IMR-90 (cell line): ENCODE results near the gene SLC6A2. TPM values are rescaled to one million over a fixed set of nuclear protein-coding genes. Genes with fewer than 3 reads are reported as not detected.

ENCODE experiments used
- ATAC-seq: fragments of 200-7000 bp; cut with Tn5 transposase; 2 replicates; pipeline ENCODE4 v1.9.1; 2020; ENCODE audit warnings: low read depth, mild to moderate bottlenecking, moderate library complexity
- BruUV-seq: library from RNA; stranded (reverse); fragments of 400-500 nt; replicated peaks from 2 replicates; lab custom pipeline; 2021; lab: Mats Ljungman, UMichigan
- CTCF ChIA-PET: fragments of 300-600 bp; formaldehyde crosslinking; extraction: SDS; loops from one replicate; lab custom pipeline; 2021; ENCODE audit warnings: antibody characterized with exemption; lab: Yijun Ruan, JAX
- POLR2A ChIA-PET: fragments of 300-600 bp; sonication (Branson Sonifier 250); formaldehyde crosslinking; loops from one replicate; lab custom pipeline; 2022; ENCODE audit warnings: antibody characterized with exemption; ENCODE audit not compliant: unreplicated experiment; lab: Charles Lee
- DNase-seq: peaks from one replicate; pipeline ENCODE4 v3.0.0; 2013
- H2AFZ ChIP-seq: replicated peaks from 2 replicates; pipeline ENCODE3; 2013; ENCODE audit warnings: low read length, mild to moderate bottlenecking; ENCODE audit not compliant: poor library complexity
- H2AK5ac ChIP-seq: 2 replicates; pipeline ENCODE4 v1.6.1; 2013; ENCODE audit warnings: low read depth, low read length, inconsistent platforms
- H2AK9ac ChIP-seq: replicated peaks from 2 replicates; pipeline ENCODE3; 2013; ENCODE audit warnings: mild to moderate bottlenecking, low read depth, low read length, moderate library complexity; ENCODE audit not compliant: poor library complexity
- H2BK120ac ChIP-seq: 2 replicates; pipeline ENCODE4 v1.6.1; 2013; ENCODE audit warnings: low read depth, low read length, inconsistent platforms
- H2BK15ac ChIP-seq: 3 replicates; pipeline ENCODE4 v1.6.1; 2013; ENCODE audit warnings: low read depth, low read length, inconsistent platforms
- H2BK20ac ChIP-seq: 2 replicates; pipeline ENCODE4 v1.6.1; 2013; ENCODE audit warnings: low read depth, mild to moderate bottlenecking, inconsistent platforms, low read length, moderate library complexity
- H2BK5ac ChIP-seq: 2 replicates; pipeline ENCODE4 v1.6.1; 2013; ENCODE audit warnings: mild to moderate bottlenecking, low read depth, low read length, inconsistent platforms; ENCODE audit not compliant: poor library complexity, severe bottlenecking
- H3K14ac ChIP-seq: replicated peaks from 2 replicates; pipeline ENCODE4 v1.6.1; 2013; ENCODE audit warnings: low read depth, low read length, inconsistent platforms
- H3K18ac ChIP-seq: 2 replicates; pipeline ENCODE4 v1.6.1; 2013; ENCODE audit warnings: low read depth, low read length, control low read depth
- H3K23ac ChIP-seq: 2 replicates; pipeline ENCODE4 v1.6.1; 2013; ENCODE audit warnings: low read depth, low read length, inconsistent platforms
- H3K27ac ChIP-seq: 2 replicates; pipeline ENCODE4 v1.5.1; 2013; ENCODE audit warnings: mild to moderate bottlenecking, control low read depth, low read length; ENCODE audit not compliant: insufficient read depth
- H3K27me3 ChIP-seq: 2 replicates; pipeline ENCODE4 v1.6.1; 2013; ENCODE audit warnings: low read length; ENCODE audit not compliant: control insufficient read depth, insufficient read depth
- H3K36me3 ChIP-seq: 2 replicates; pipeline ENCODE4 v1.6.1; 2013; ENCODE audit warnings: low read length, mixed read lengths; ENCODE audit not compliant: control insufficient read depth, insufficient read depth
- H3K4ac ChIP-seq: 2 replicates; pipeline ENCODE4 v1.6.1; 2013; ENCODE audit warnings: low read depth, low read length, inconsistent platforms
- H3K4me1 ChIP-seq: 2 replicates; pipeline ENCODE4 v1.6.1; 2013; ENCODE audit warnings: low read length, mixed read lengths; ENCODE audit not compliant: control insufficient read depth, insufficient read depth
- H3K4me2 ChIP-seq: 2 replicates; pipeline ENCODE4 v1.6.1; 2013; ENCODE audit warnings: low read depth, mild to moderate bottlenecking, control low read depth, low read length, moderate library complexity
- H3K4me3 ChIP-seq: 2 replicates; pipeline ENCODE4 v1.5.1; 2013; ENCODE audit warnings: low read depth, mild to moderate bottlenecking, control low read depth, low read length, moderate library complexity; ENCODE audit not compliant: insufficient read depth
- H3K56ac ChIP-seq: 2 replicates; pipeline ENCODE4 v1.6.1; 2013; ENCODE audit warnings: low read length, inconsistent platforms; ENCODE audit not compliant: insufficient read depth; ENCODE audit errors: extremely low read depth
- H3K79me1 ChIP-seq, 2 experiments: 2 replicates each; pipeline ENCODE4 v1.6.1; 2013; ENCODE audit warnings: low read length in 2 of 2, inconsistent platforms in 1 of 2, low read depth in 1 of 2
- H3K9ac ChIP-seq: 2 replicates; pipeline ENCODE4 v1.6.1; 2013; ENCODE audit warnings: low read depth, low read length, control low read depth
- H3K9me1 ChIP-seq: 2 replicates; pipeline ENCODE4 v1.6.1; 2013; ENCODE audit warnings: low read length, inconsistent platforms; ENCODE audit not compliant: insufficient read depth
- H3K9me3 ChIP-seq: 2 replicates; pipeline ENCODE4 v1.6.1; 2013; ENCODE audit warnings: low read length; ENCODE audit not compliant: control insufficient read depth, insufficient read depth
- H4K20me1 ChIP-seq: 2 replicates; pipeline ENCODE4 v1.6.1; 2013; ENCODE audit warnings: low read length, inconsistent platforms; ENCODE audit not compliant: insufficient read depth
- H4K5ac ChIP-seq: 2 replicates; pipeline ENCODE4 v1.6.1; 2013; ENCODE audit warnings: mild to moderate bottlenecking, low read depth, low read length, control low read depth
- H4K8ac ChIP-seq, 2 experiments: 2 replicates each; pipeline ENCODE4 v1.6.1; 2013; ENCODE audit warnings: low read depth in 2 of 2, low read length in 2 of 2, control low read depth in 1 of 2, inconsistent platforms in 1 of 2
- H4K91ac ChIP-seq: 2 replicates; pipeline ENCODE4 v1.6.1; 2013; ENCODE audit warnings: low read depth, low read length, inconsistent platforms; ENCODE audit not compliant: insufficient read depth
- BHLHE40 ChIP-seq: fragments of 150-350 bp; IDR thresholded peaks from 2 replicates; pipeline ENCODE4 v1.6.1; 2016; ENCODE audit warnings: mild to moderate bottlenecking, low read depth, low read length
- CEBPB ChIP-seq: IDR thresholded peaks from 2 replicates; pipeline ENCODE4 v1.6.1; 2012; ENCODE audit warnings: low read depth, low read length, improper control_type of control experiment
- CHD1 ChIP-seq: IDR thresholded peaks from 2 replicates; pipeline ENCODE4 v1.6.1; 2012; ENCODE audit warnings: low read depth, low read length, improper control_type of control experiment
- FOS ChIP-seq: fragments of 150-350 bp; IDR thresholded peaks from 2 replicates; pipeline ENCODE4 v1.6.1; 2016; ENCODE audit warnings: low read depth, low read length
- MAFK ChIP-seq: IDR thresholded peaks from 2 replicates; pipeline ENCODE4 v1.6.1; 2012; ENCODE audit warnings: low read depth, low read length, improper control_type of control experiment
- MAZ ChIP-seq: IDR thresholded peaks from 2 replicates; pipeline ENCODE4 v1.6.1; 2012; ENCODE audit warnings: low read depth, mild to moderate bottlenecking, low read length, improper control_type of control experiment, moderate library complexity, borderline replicate concordance
- MXI1 ChIP-seq: IDR thresholded peaks from 2 replicates; pipeline ENCODE4 v1.6.1; 2012; ENCODE audit warnings: low read depth, mild to moderate bottlenecking, low read length, moderate library complexity, borderline replicate concordance
- NFE2L2 ChIP-seq: fragments of 150-350 bp; IDR thresholded peaks from 2 replicates; pipeline ENCODE4 v1.6.1; 2016; ENCODE audit warnings: low read depth, mild to moderate bottlenecking, low read length
- POLR2A ChIP-seq: IDR thresholded peaks from 2 replicates; pipeline ENCODE4 v1.6.1; 2012; ENCODE audit warnings: mild to moderate bottlenecking, low read depth, low read length
- RAD21 ChIP-seq: IDR thresholded peaks from 2 replicates; pipeline ENCODE4 v1.6.1; 2012; ENCODE audit warnings: low read length, improper control_type of control experiment
- RCOR1 ChIP-seq: IDR thresholded peaks from 2 replicates; pipeline ENCODE4 v1.6.1; 2012; ENCODE audit warnings: mild to moderate bottlenecking, low read length, improper control_type of control experiment; ENCODE audit not compliant: insufficient replicate concordance
- RFX5 ChIP-seq: IDR thresholded peaks from 2 replicates; pipeline ENCODE4 v1.8.0; 2012; ENCODE audit warnings: low read depth, mild to moderate bottlenecking, low read length, moderate library complexity
- SMC3 ChIP-seq: fragments of 150-350 bp; IDR thresholded peaks from 2 replicates; pipeline ENCODE4 v1.6.1; 2016; ENCODE audit warnings: low read depth, mild to moderate bottlenecking, antibody characterized with exemption, low read length, moderate library complexity
- WGBS, 2 experiments: methylation state at CpG; one replicate each; pipeline versions ENCODE4 v1.1.5 to v1.1.7; 2013; ENCODE audit warnings: missing lambda C conversion rate in 2 of 2; ENCODE audit not compliant: insufficient read length in 1 of 2; ENCODE audit errors: extremely low coverage in 2 of 2; 5-methylcytosine and 5-hydroxymethylcytosine counted together
- dilution Hi-C: fragments of 300-500 bp; cut with HindIII; formaldehyde crosslinking; loops from one replicate; pipeline ENCODE4 v1.14.3; 2018; ENCODE audit warnings: low sequenced_read_pairs; ENCODE audit not compliant: unreplicated experiment
- in situ Hi-C: fragments of 300-500 bp; cut with MboI; formaldehyde crosslinking; loops from 3 replicates; pipeline ENCODE4 v1.14.3; 2019; ENCODE audit warnings: low sequenced_read_pairs, inconsistent platforms, mixed read lengths
- intact Hi-C: fragments of 100-400 bp; cut with micrococcal nuclease; formaldehyde crosslinking; loops from 2 replicates; pipeline ENCODE4 v1.10.0; 2022
- polyA plus RNA-seq, 3 experiments: library from polyadenylated mRNA; depleted of rRNA; stranded (reverse); fragments of >200 nt; gene quantifications; 2 replicates each; pipeline ENCODE4 v1.2.3, GENCODE V29; 2012; ENCODE audit warnings: low replicate concordance in 1 of 3
- total RNA-seq: library from RNA; depleted of rRNA; stranded (reverse); fragments of >200 nt; gene quantifications from 2 replicates; pipeline ENCODE4 v1.2.3, GENCODE V29; 2012
- TF ChIP-seq, protein P1 (sequence below): fragments of 150-350 bp; IDR thresholded peaks from 2 replicates; pipeline ENCODE4 v1.6.1; 2016; ENCODE audit warnings: low read depth, mild to moderate bottlenecking, low read length, moderate library complexity, borderline replicate concordance
- TF ChIP-seq, protein P2 (sequence below): fragments of 150-350 bp; IDR thresholded peaks from 2 replicates; pipeline ENCODE4 v1.6.1; 2017; ENCODE audit warnings: mild to moderate bottlenecking, antibody characterized with exemption, low read length, low read depth
- TF ChIP-seq, protein P3 (sequence below): conservative IDR thresholded peaks from 2 replicates; pipeline ENCODE4 v1.5.1; 2012; ENCODE audit warnings: mild to moderate bottlenecking, low read depth, low read length, improper control_type of control experiment

SLC6A2 gene
- total and polyA plus RNA-seq, 2 of the 4 experiments (the other 2 are of a cell fraction), result not detected

DNA sequence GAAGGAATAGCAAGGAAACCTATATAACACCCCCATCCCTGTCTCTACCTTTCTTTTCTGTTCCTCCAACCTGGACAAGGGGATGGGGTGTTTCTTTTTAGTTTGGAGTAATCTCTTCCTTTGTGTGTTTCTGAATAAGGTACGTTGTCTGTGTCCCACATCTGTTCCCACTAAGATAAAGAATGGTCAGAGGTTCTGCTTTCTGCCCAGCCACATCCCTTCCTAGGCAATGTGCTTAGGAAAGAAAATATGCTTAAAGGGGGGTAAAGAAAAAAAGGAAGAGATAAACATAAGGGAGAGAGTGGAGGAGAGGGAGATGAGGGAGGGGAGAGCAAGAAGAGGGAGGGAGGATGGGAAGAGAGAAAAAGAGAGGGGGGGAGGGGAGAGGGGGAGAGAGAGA lies 35.1 kb downstream of the SLC6A2 start:
- Histone ChIP-seq H3K36me3 (no peaks in the 10 kb centered on the region), H2AK5ac (no peak overlapping the region), H4K20me1 (no peaks in the 10 kb centered on the region), H3K9me3 (no peaks in the 10 kb centered on the region), H3K9me1 (no peaks in the 10 kb centered on the region), H2AK9ac (no peak overlapping the region), H3K27me3 (peaks cover 4% of the 10 kb centered on the region), H3K18ac (no peak overlapping the region), H3K9ac (no peak overlapping the region), H3K14ac (no peak overlapping the region), H2BK20ac (no peak overlapping the region), H3K23ac (no peak overlapping the region), H3K4me3 (no peak overlapping the region), H4K8ac (no peak overlapping the region), H4K5ac (no peak overlapping the region), H3K56ac (no peak overlapping the region), H2BK120ac (no peak overlapping the region), H3K4me1 (no peaks in the 10 kb centered on the region), H2AFZ (no peak overlapping the region), H3K4ac (no peak overlapping the region), H3K4me2 (no peak overlapping the region), H2BK5ac (no peak overlapping the region), H3K27ac (no peak overlapping the region), H2BK15ac (no peak overlapping the region), H4K91ac (no peak overlapping the region), H3K79me1 (no peaks in the 10 kb centered on the region)
- POLR2A ChIA-PET, result interaction anchor here (0.5 kb wide), 1 partner anchor 49 kb away, joined by 3 read pairs; no protein-coding TSS in a partner anchor
- ATAC-seq (no peak), DNase-seq (no peak)
- intact Hi-C loops (no loop called here), dilution Hi-C loops (no loop called here), in situ Hi-C loops (no loop called here)
- no CpG with 5 or more reads among the region's 1 CpG for WGBS, 2 experiments
- CTCF ChIA-PET, result interaction anchor here (1.0 to 1.8 kb wide), 2 partner anchors 11 to 226 kb away, joined by 3 to 4 read pairs; no protein-coding TSS in a partner anchor
- no TSS peak for BruUV-seq
- no peak for TF ChIP-seq MXI1
- TF ChIP-seq CHD1, result no peak
- no peak for TF ChIP-seq RCOR1
- no peak for TF ChIP-seq NFE2L2
- no peak for TF ChIP-seq RFX5
- TF ChIP-seq FOS, result no peak
- TF ChIP-seq, protein P1, sequence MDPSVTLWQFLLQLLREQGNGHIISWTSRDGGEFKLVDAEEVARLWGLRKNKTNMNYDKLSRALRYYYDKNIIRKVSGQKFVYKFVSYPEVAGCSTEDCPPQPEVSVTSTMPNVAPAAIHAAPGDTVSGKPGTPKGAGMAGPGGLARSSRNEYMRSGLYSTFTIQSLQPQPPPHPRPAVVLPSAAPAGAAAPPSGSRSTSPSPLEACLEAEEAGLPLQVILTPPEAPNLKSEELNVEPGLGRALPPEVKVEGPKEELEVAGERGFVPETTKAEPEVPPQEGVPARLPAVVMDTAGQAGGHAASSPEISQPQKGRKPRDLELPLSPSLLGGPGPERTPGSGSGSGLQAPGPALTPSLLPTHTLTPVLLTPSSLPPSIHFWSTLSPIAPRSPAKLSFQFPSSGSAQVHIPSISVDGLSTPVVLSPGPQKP, result no peak
- TF ChIP-seq POLR2A, result no peak
- no peak for TF ChIP-seq CEBPB
- no peak for TF ChIP-seq MAZ
- TF ChIP-seq, protein P2, sequence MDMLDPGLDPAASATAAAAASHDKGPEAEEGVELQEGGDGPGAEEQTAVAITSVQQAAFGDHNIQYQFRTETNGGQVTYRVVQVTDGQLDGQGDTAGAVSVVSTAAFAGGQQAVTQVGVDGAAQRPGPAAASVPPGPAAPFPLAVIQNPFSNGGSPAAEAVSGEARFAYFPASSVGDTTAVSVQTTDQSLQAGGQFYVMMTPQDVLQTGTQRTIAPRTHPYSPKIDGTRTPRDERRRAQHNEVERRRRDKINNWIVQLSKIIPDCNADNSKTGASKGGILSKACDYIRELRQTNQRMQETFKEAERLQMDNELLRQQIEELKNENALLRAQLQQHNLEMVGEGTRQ, result no peak
- TF ChIP-seq MAFK, result no peak
- TF ChIP-seq SMC3, result no peak
- TF ChIP-seq RAD21, result no peak
- TF ChIP-seq BHLHE40, result no peak
- TF ChIP-seq, protein P3, sequence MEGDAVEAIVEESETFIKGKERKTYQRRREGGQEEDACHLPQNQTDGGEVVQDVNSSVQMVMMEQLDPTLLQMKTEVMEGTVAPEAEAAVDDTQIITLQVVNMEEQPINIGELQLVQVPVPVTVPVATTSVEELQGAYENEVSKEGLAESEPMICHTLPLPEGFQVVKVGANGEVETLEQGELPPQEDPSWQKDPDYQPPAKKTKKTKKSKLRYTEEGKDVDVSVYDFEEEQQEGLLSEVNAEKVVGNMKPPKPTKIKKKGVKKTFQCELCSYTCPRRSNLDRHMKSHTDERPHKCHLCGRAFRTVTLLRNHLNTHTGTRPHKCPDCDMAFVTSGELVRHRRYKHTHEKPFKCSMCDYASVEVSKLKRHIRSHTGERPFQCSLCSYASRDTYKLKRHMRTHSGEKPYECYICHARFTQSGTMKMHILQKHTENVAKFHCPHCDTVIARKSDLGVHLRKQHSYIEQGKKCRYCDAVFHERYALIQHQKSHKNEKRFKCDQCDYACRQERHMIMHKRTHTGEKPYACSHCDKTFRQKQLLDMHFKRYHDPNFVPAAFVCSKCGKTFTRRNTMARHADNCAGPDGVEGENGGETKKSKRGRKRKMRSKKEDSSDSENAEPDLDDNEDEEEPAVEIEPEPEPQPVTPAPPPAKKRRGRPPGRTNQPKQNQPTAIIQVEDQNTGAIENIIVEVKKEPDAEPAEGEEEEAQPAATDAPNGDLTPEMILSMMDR, result no peak
